HG03521 (cell line): ENCODE results near the gene MDFIC.

Experiments used
- ATAC-seq: cut with Tn5 transposase; IDR thresholded peaks from one replicate; pipeline ENCODE4 v1.9.1; 2021; ENCODE audit warnings: mild to moderate bottlenecking, moderate library complexity; ENCODE audit not compliant: unreplicated experiment

The MDFIC gene

DNA sequence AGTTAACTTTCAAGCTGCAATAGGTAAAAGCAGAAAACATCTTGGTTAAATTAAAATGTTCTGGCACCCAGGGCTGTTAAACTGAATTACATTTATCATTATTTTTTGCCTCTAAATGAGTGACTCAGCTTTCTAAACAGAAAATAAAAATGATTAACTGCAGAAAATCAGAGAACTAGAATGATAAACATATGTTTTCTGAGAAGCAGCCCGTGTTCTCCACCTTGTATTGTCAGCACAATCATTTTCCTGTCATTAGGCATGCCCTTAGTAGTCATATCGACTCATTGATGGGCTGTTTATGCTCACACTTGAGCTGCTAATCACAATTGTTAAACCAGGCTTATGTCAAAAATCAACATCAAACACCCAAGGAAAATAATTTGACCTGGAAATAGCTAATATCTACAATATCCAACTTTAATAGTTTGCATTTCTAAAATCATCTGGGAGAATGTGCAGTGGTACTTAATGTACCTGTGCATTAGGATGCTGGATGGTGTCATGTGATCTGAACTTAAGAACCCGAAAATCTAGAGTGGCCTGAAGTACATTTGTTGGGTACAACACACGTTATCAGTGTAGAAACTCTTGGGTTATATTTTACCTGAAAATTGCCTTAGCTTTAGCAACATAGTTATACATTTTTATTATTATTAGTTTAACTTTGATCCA is 2.3 kb downstream of the MDFIC start:
- ATAC-seq = no peak

DNA sequence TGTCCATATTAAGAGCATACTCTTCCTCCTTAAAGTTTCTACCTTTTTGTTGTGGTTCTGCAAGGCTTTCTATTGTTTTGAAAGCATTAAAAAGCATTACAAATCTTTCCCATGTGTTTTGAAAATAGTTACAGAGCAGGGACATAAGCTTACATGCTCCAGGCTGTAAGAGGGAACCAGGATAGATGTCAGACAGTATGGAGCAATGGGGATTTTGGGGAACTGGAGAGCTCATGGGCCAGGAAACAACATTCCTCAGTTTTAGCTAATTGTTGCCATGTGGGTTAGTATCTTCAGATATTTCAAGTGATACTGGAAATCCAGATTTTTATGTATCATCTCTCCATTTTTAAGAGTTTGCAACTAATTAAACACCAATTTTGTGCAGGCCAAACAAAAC is 3.5 kb downstream of the MDFIC start:
- ATAC-seq = no peak

DNA sequence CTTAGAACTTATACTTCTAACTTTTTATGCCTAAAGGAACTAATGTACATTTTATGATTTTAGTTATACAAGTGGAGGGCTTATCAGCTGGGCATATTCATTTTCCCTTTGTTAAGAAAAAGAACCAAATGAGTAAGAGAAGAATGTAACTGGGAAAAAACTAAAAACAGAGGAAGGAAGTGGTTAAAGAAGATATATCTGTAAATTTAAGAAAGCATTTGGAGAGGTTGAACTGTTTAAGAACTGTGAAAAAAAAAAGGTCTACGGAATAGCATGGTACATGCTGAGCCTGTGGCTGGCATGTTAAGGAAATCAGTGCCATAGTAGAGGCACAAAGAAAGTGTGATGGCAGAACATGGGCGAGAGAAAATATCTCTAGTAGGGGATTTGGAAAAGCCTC is 6.2 kb downstream of the MDFIC start:
- no peak for ATAC-seq

DNA sequence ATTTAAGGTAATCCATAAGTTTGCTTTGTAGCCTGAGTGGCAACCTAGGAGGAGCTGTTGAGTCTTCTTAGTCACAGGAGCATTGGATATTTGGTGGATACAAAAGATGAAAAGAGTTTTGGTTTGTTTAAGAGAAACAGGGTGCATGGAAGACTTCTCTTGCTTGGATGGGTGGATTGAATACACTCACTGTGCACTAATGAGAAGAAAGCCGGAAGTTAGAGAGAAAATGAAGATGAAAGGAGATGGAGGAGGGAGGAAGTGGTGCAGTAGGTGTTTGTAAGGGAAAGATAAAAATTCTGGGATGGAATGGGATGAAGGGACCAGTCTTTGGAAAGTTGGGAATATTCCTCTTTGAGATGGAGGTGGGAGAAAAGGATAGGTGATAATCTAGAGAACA is 7.7 kb downstream of the MDFIC start:
- ATAC-seq = no peak

DNA sequence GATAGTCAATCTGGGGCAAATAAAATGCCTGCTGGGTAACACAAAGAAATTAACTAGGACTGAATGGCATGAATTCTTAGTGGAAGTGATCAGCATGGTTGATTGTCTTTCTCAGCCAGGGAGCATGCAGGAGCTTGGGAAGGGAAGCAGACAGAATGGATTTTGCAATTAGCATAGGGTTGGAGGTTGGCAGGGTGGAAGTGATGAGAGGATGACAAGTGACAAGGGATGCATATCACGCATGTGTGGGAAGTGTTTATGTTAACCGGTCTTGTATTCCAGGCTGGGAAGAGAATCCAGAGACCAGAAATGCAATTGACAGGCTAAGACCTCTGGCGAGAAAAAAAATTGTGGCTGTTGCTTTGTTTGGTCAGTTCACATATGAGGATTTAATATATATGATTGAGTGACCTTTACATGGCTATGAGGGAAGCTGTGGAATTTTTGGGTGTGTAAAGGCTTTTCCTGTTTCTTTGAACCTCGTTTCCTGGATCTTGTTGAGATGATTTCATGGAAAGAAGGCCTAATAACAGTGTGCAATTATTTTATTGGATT is 8.3 kb downstream of the MDFIC start:
- no peak for ATAC-seq

DNA sequence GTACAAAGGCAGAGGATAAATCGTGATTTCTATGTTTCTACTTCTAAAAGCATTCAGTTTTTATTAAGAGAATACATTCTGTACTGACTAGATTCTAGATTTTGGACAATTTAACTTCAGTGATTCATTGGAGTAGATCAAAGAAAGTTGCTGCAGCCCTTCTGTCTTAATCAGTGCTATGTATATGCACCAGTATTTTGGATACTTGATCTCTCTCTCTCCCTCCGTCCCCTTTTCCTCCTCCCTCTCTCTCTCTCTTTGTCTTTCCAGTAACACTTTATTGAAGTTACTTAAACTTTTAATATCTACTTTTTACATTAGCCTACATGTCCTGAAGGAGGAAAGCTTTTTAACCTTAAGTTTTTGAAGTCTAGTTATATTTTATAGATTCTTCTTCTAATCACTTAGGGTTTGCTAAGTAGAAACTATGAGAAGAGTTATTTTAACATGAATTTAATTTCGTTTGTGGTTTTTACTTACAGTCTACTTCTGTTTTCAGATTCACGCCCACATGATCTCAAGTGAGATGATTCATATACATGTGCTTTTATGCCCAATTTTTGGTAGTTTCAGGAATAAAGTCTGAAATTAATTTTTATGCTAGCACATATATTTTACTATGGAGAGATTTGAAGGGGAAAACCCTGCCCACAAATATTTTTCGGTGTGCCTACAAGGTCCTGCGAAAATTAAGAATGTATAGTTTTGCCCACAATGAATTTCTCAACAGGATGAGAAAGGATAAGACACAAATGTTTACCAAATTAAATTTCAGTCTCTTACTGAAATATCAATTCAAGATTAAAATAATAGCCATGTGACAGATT is 9.1 kb downstream of the MDFIC start:
- ATAC-seq = peak; percentile 49

DNA sequence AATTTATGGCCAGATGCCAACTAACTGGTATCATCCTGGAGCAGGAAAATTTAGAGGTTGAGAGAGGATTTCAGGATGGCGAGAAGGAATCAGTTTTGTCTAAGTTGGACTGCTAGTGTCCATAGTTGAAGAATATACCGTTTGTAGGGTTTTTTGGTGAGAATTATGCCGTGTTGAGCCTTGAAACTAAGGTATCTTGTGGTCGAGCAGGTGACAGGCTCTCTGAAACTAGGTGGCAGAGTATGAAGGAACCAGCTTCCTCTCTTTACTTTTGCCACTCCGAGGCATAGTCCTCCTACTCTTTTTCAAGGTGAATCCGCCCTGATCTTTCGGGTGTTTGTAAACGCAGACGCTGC is 9.7 kb downstream of the MDFIC start:
- peak; percentile 85 for ATAC-seq

DNA sequence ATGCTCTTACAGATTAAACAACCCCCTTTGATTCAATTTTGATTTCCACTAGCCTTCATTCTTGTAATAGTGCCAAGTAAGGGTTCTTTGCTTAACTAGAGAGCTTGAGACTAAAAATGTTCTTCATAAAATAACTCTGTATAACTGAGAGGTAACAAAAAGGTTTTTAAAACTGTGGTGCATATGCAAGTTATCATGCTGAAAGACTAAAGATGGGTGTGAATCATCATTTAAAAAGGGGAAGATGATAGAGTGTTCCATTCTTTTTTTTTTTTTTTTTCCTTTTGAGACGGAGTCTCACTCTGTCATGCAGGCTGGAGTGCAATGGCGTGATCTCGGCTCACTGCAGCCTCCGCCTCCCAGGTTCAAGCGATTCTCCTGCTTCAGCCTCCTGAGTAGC is 11.1 kb downstream of the MDFIC start:
- ATAC-seq = no peak

DNA sequence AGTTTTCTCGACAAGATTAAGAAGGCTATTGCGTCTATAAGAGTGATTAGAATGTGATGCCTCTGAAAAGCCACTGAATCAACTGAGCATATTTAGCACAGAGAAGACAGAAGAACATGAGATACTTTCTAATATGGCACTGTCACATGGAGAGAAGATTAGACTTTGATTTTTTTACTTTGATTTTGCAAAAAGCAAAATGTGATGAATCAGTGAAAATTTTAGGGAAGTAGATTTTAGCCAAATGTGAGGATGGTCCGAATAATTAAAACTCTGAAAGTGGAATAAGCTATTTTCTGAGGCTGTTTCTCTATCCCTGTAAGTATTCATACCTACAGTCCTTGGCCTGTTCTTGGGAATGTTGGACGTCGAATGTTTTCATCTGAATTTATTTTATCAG is 11.8 kb downstream of the MDFIC start:
- ATAC-seq = no peak

DNA sequence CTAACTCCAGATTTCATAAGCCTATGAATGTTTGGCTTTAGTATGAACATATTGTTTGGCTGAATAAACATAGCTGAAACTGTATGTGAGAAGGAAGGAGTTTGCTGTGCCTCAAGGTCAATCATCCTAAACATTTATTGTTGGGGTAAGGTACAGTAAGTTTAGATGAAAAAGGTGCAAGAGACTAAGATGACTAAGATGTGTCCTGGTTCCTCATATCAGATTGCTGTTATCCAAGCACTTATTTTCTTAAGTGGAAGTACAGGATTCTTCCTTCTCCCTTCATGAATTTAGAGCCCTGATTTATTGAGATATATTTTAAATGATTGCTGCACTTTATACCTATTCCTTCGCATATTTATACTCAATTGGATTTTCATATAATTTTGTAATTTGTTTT is 12.2 kb downstream of the MDFIC start:
- ATAC-seq = no peak

DNA sequence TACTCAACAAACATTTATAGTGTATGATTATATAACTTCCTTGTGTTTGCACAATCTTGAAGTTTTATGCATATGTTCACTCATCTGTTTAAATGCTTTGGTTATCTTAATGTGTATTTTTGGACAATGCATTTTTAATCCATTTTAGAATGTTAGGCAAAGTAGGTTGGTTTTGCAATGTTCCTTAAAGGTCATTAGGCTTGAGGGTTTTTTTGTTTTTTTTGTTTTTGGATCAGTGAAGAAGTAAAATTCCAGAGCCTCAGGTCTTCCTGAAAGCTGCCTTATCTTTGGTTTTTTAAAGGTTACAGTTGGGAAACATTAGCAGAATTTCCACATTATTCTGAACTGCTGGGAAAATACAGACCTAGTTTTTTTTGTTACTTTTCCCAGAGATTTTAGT is 12.8 kb downstream of the MDFIC start:
- ATAC-seq = no peak

DNA sequence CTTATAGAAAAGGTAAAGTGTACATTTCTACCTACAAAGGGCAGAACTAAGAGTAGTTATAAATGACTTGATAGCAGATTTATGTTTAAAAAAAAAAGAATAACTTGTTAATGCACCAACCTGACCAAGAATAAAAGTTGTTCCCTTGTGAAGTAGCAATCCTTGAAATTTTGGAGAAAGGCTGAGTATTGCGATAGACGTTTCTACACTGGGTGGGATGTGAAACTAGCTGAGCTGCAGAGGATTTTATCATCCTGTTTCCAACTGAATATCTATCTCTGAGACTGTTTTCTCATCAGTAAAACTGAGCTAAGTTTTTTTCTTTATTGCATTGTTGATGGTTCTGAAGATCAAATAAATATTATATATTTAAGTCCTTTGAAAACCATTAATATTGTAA is 14.6 kb downstream of the MDFIC start:
- ATAC-seq = no peak

DNA sequence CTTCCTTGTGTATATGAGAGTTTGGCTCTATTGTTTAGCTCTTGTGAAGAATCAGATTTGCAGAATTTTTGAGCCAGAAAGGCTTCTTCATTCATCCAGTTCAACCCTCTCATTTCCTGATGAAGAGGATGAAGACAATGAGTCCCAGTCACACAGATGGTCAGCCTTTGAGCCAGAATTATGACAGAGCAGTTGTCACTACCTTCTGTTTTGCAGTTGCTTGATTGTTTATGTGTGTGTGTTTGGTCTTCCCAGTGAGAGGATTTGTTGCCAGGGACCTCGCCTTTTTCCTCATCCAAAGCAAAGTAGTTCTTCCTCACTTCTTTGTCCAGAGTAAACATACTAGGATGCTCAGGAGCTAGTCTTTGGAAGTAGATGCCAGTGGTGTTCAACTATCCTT is 15.6 kb downstream of the MDFIC start:
- ATAC-seq = no peak

DNA sequence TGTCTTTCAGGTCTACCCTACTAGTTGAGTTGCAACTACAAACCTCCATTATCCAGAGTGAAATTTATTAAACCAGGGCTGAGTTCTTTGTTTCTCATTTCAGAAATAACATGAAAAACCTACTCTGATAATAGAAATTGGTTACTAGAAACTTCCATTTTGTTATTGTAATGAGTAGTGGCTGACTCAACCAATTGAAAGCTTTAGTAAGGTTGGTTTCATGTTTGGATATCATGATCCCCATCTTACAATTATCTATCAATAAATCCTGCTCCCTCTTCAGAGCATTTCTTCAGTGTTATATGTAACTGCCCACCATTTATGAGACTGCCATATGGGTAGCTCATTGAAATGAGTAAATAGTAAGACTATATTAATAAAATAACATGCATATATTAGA is 16.9 kb downstream of the MDFIC start:
- ATAC-seq = no peak

DNA sequence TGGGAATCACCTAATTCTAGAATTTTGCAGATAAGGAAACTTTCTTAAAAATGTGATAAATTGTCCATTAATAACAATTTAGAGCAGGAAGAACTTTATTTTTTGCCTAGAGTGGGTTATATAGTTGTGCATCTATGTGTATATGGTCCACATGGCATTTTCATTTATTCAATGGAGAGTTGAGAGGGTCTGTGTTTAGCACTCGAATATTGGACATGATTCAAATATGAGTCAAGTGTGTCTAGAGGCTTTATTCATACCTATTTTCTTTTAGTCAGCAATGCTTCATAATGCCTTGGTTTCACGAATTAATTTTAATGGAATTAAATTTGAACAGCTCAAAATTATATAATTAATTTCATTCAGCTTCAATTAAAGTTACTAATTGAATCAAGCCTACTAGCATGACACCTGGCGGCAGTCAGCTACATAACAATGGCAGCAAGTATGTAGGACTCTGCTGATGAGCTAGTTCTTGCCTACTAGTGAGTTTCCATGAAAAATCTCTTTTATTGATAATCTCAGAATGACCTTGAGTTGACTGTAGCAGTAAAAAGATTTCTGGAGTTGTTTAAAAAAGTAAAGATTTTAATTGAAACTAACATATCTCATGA is 17.7 kb downstream of the MDFIC start:
- ATAC-seq = no peak

DNA sequence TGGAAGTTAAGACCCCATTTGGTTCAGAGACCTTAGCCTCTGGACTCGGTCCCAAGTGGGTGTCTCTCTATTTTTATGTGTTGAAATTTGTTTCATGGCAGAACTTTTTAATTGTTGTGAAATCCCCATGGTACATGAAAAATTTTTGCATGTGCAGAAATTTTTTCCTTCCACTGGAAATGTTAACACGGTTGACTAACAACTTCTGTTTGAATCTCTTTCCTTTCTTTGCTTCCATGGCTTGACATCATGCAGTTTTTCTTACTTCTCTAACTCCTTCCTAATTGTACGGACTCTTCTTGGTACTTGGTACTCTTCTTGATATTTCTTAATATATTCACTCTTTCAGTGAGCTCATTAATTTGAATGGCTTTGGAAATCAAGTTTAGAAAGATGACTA is 18.3 kb downstream of the MDFIC start:
- ATAC-seq = no peak

DNA sequence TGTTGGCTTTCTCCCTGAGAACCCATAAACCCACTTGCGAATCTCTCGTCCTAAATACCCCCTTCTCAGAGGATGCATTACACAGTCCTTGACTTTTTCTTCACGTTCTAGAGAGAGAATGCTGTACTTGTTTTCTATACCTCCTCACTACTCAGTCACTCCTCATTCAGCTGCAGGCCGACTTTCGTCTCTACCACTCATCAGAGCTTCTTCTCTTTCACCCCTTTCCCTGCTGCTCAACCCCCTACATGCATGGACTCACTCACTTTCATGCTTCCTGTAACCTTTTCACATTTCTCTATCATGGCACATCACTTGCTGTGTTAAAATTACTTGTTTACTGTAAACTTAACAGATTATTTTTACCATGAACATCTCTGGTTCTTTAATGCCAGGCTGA is 19.8 kb downstream of the MDFIC start:
- no peak for ATAC-seq

DNA sequence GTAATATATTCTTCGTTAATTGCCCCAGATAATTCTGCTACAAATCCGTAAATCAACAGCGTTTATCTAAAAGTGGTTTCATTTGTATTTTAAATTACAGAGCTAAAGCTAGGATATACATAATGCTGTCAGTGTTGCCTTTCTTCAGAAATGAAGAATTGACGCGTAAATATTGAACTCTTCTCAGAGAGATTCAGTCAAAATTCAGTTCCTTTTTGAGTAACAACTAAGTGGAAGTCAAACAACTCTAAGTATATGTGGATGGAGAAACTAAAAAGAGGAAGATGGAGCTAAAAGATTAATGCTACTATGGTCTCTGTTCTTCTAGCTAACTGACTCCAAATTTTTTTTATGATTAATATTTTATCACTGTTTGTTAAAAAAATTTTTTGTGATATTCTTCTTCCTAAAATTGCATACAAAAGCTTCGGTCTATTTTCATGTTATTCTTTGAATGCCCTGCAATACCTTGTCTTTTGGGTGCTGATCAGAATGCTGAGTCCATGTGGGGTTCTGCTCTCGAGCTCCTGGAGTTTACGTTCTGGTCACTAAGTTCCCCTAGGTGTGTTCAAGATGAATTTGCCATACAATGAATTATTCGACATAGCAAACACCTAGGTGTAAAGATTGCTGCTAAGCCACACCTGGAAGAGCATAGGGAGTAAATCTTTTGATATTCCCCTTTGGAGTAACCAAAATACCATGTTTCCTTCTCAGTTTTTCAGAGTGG is 20.7 kb downstream of the MDFIC start:
- no peak for ATAC-seq

DNA sequence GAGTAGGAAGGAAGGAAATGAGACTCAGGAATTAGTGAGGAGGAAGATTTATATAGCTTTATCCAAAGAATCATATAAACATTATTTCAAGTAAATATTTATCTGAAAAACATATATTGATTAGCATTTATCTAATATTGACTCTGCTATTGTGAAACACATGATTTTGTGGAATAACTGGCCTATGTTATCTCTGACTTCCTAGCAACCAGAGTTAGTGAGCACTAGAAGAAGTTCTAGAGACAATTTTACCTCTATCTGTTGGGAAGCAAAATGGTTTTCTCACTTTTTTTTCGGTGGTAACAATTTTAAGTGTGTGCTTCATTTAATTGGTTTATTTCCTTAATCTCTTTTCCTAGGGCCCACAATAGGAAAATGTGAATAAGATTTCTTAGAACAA is 21.6 kb downstream of the MDFIC start:
- no peak for ATAC-seq

DNA sequence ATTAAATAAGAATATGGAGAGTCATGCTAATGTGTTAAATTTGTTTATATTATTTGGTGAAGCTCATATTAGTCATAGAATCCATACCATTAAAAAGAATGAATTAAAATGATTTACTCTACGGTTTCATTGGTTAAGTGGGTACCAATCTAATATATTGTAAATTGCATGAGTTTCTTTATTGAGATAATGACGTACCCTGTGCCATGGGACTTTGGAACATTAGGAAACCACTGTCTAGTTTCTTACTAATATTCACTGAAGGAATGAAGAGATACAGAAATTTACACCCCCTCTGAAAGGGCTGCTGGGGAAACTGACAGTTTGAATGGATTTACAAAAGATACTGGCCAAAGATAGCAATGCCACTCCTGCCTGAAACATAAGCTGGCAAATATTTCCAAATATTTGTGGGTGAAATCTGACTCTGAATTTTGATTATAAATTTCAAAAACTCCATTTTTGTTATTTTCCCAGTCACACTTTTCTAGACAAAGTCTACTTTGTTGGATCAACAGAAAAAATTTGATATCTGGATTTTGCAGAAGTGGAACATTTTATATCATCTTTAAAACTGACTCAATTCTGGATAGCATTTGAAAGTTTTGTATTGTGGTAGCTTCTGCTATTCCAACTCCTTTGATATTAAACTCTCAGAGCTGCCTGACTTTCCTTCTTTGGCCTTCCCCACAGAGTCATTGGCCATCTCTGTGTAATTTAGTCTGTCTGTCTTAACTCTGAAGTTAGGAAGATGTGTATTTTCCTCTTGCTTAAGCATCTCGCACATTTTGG is 22.3 kb downstream of the MDFIC start:
- no peak for ATAC-seq
